Retinal pigment epithelial cell (primary cell): Measurements from ENCODE around the gene NRF1.

Source experiments
- DNase-seq: peaks from one replicate; pipeline ENCODE4 v3.0.0-alpha.2; 2010; ENCODE audit warnings: low read depth
- H3K4me3 ChIP-seq: 2 replicates; pipeline ENCODE4 v1.5.1; 2011; ENCODE audit warnings: mild to moderate bottlenecking, low read length, control low read depth, moderate library complexity
- TF ChIP-seq, protein P1 (sequence below): conservative IDR thresholded peaks from 2 replicates; pipeline ENCODE4 v1.5.1; 2011; ENCODE audit warnings: low read depth, low read length, control low read depth, inconsistent platforms

The NRF1 gene

GRCh38 chr7:129776362-129776722 lies 164.8 kb downstream of the NRF1 start:
- TF ChIP-seq, protein P1, sequence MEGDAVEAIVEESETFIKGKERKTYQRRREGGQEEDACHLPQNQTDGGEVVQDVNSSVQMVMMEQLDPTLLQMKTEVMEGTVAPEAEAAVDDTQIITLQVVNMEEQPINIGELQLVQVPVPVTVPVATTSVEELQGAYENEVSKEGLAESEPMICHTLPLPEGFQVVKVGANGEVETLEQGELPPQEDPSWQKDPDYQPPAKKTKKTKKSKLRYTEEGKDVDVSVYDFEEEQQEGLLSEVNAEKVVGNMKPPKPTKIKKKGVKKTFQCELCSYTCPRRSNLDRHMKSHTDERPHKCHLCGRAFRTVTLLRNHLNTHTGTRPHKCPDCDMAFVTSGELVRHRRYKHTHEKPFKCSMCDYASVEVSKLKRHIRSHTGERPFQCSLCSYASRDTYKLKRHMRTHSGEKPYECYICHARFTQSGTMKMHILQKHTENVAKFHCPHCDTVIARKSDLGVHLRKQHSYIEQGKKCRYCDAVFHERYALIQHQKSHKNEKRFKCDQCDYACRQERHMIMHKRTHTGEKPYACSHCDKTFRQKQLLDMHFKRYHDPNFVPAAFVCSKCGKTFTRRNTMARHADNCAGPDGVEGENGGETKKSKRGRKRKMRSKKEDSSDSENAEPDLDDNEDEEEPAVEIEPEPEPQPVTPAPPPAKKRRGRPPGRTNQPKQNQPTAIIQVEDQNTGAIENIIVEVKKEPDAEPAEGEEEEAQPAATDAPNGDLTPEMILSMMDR = no peak
- no peak overlapping the region for H3K4me3 ChIP-seq
- DNase-seq = no peak

- no peak overlapping the region for H3K4me3 ChIP-seq
- DNase-seq = no peak
- TF ChIP-seq, protein P1 = no peak
These were observed 165.8 kb downstream of the NRF1 start for GRCh38 chr7:129777195-129777844.

DNA sequence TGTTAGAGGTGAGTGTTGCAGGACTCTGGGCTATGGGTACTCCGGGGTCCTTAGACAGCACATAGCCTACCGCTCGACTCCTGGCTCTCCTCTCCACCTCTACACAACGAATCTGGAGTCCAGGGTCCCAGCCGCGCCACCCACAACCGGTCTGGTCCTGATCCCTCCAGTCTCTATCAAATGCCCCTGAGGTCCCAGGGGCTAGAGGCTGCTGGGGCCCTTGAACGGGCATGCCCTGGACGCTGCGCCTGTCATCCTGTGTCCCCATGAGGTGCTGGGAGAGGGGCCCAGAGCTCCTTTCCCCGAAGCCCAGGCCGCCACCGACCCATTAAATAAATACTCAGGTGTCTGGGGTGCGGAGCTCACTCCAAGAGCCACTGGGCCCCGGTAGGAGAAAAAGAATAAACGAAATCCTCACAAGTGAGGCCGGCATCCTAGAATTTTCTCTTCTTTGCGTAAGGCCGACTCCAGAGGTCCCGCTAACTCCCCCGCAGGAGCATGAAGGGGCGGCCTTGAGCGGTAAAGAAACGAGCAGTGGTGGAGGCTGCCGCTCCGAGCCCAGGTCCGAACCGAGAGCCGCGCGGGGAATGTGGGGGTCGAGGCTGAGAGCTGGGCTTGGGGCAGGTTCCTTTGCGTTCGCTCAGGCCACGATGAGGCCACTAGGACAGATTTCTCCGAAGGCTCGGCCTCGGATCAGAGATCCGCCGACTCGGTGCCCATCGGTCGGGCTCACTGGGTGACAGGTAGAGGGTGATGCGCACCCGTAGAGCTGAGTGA lies 166.7 kb downstream of the NRF1 start:
- TF ChIP-seq, protein P1 = no peak
- DNase-seq = no peak
- no peak overlapping the region for H3K4me3 ChIP-seq

DNA sequence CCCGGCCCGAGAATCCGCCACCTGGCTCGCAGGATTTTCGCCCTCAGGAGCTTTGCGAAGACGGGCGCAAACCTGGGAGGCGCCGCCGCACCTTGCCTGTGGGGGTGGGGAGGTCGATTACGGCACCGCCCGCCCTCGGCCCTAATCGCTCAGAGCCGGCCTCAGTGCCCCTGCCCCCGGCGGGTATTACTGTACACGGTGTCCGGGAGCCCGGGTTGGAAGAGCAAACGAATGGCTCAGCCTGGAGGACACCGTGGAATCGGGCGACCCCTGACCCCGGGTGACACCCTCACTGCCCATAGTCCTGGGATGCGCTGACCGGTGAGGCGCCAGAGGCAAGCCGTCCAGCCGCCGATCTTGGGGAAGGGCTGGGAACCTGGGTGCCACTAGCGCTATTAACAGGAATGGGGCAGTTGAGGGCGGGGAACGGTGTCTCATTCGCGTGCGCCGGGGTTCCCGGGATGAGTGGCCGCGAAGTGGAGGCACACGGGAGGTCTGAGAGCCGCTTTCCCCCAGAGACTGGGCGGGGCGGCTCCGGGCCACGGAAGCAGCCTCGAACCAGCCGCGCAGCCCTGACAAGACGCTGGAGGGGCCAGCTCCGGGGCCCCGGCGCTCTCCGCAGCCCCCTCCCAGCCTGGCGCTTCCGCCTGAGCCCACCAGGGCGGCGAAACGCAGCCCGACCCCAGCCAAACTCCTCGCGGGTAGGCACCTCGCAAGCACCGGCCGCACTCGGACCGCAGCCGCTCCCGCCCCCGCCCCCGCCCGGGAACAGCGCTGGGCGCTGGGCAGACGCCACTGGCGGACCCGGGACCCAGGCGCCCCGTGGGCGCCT lies 167.5 kb downstream of the NRF1 start:
- no peak overlapping the region for H3K4me3 ChIP-seq
- TF ChIP-seq, protein P1 = no peak
- no peak for DNase-seq

- DNase-seq = no peak
- TF ChIP-seq, protein P1 = no peak
- H3K4me3 ChIP-seq = peak overlapping the region; percentile 21
These were observed 168.2 kb downstream of the NRF1 start for GRCh38 chr7:129779602-129780256.

- peak overlapping the region; percentile 30 for H3K4me3 ChIP-seq
- peak; percentile 1 for DNase-seq
- TF ChIP-seq, protein P1 = no peak
These were observed 168.9 kb downstream of the NRF1 start for GRCh38 chr7:129780257-129780973.
